Stimulated activated CD4-positive, alpha-beta T cell treated with anti-CD3 and anti-CD28 coated beads, Interleukin-15, amount 100 ng/mL, for 24 hours (primary cell): Measurements from ENCODE around the gene SNCG.
A peak's percentile ranks its signal among the peaks of the same experiment; 100 is the strongest.
"Not testable (repeated sequence)": the region's sequence is repeated elsewhere in the genome, so short reads cannot be mapped to it uniquely, and the experiment has no call there.

ENCODE experiments used
- DNase-seq: peaks from one replicate; pipeline ENCODE4 v3.0.0-alpha.2; 2020

SNCG gene

GRCh38 chr10:86945361-86946212, 12.8 kb upstream of the SNCG start:
- no peak for DNase-seq

GRCh38 chr10:86946213-86947155, 11.9 kb upstream of the SNCG start:
- no peak for DNase-seq

DNA sequence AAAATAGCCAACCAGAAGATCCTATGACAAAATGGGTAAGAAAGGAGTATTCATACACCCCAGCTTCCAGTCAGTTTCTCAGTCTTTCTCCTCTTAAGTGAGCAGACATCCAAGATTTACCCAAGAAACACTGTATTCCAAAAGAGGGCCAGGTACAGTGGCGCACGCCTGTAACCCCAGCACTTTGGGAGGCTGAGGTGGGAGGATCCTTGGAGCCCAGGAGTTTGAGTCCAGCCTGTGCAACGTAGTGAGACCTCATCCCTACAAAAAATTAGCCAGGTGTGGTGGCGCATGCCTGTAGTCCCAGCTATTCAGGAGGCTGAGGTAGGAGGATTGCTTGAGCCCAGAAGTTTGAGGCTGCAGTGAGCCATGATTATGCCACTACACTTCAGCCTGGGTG, 10.6 kb upstream of the SNCG start:
- DNase-seq, result not testable (repeated sequence)

- no peak for DNase-seq
Observed at GRCh38 chr10:86950349-86950748, 8.1 kb upstream of the SNCG start.

- no peak for DNase-seq
Observed at GRCh38 chr10:86951184-86951761, 7.1 kb upstream of the SNCG start.

GRCh38 chr10:86952106-86952505, 6.3 kb upstream of the SNCG start:
- no peak for DNase-seq

GRCh38 chr10:86952697-86953096, 5.7 kb upstream of the SNCG start:
- DNase-seq, result not testable (repeated sequence)

DNA sequence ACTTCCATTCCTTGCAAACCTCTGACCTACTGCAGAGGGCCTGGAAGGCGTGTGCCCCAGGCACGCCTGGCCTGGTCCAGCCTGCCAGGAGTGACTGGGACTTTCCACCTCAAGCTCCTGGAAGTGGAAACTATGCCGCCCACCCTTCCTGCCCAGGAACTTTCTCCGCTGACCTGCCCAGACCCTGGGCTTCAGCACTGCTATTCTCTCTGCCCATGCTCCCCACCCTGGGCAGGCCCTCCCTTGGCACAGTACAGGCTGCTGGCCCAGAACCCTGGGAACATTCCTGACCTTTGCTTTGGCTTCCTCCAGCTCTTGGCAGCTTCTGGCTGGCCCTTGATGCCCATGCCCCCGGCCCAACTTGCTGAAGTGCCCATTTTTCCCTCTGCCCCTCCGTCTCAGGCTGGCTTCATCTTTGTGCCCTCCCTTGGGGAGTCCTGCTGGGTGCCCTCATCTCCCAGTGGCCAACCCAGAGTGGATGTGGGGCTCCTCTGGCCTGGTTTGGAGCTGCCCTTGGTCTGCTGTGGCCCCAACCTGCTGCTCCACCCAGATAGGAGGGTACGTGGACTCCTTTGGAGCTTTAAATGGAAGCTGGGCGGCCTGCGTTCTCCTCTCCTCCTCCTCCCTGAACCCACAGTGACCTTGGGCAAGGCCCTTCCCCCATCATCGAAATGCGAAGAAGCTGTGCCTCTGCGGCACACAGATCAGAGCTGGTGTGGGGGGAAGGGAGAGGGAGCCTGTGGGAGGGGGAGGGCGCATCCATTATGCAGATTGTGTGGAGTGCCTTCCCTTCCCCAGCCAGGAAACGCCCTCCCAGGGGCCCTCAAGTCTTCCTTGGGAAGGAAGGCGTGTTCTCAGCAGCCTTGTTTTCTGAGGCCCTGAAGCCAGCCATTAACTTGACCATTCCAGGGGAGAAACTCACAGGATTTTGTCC, 4.4 kb upstream of the SNCG start:
- DNase-seq, result no peak

GRCh38 chr10:86954681-86955500, 3.5 kb upstream of the SNCG start:
- DNase-seq, result no peak

GRCh38 chr10:86955501-86956194, 2.8 kb upstream of the SNCG start:
- DNase-seq, result no peak

- DNase-seq, result no peak
Observed at GRCh38 chr10:86956195-86956847, 2.1 kb upstream of the SNCG start.

DNA sequence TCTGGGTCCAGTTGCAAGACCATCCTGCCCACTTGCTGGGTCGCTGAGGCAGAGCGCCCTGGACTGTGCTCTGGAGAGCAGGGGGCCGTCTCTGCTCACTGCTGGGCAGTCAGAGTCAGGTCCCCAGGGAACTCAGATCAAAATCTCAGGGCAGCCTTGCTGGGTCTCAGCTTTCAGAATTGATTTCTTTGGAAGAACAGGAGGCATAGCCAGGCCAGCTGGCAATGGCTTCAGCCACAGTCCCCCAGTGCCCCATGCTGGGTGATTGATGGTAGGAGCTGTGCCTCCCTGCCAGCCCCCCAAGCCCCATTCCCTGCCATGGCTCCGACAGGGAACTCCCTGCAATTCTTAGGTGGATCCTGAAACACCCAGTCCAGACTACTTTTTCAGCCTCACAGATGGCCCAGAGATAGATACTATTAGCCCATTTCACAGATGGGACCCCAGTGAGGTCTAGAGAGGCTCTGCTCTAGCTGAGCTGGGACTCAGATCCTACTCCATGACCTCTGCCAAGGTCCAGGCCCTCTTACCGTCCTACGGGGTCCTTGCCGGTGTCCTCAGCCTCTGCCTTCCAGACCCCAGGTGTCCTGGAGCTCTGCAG, 1.5 kb upstream of the SNCG start:
- DNase-seq, result no peak

DNA sequence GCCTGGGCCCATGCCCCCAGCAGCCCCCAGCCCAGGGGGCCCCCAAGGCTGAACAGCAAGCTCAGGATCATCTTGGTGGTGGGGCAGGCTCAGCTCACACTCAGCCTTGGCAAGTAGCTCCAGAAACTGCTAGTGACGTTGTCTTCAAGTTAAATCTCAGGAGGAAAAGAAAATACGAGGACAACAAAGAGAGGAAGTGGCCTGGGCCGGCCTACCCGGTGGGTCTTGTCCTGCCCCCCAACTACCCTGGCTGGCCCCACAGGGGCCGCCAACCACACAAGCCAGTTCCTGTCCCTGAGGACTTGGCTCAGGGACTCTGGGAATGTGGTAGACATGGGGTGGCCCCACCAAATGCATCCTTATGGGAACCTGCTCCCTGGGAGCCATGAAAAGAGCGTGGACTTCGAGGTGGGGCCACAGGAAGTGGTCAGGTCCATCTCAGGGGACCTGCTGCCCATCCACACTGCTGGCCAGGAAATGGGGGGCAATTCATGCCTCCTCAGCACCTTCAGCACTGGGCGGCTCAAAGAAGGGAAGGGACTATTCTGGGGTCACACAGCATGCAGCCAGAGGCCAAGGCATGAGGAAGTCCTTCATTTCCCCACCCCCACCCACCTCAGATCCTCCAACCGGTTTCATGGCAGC, 806 bp upstream of the SNCG start, which contains the start of gene MMRN2:
Gene MMRN2, minus strand, starts transcription at position 145 of the 645 bp plus-strand sequence. Its CDS starts 74 bp downstream, at position 71.
- DNase-seq, result no peak

DNA sequence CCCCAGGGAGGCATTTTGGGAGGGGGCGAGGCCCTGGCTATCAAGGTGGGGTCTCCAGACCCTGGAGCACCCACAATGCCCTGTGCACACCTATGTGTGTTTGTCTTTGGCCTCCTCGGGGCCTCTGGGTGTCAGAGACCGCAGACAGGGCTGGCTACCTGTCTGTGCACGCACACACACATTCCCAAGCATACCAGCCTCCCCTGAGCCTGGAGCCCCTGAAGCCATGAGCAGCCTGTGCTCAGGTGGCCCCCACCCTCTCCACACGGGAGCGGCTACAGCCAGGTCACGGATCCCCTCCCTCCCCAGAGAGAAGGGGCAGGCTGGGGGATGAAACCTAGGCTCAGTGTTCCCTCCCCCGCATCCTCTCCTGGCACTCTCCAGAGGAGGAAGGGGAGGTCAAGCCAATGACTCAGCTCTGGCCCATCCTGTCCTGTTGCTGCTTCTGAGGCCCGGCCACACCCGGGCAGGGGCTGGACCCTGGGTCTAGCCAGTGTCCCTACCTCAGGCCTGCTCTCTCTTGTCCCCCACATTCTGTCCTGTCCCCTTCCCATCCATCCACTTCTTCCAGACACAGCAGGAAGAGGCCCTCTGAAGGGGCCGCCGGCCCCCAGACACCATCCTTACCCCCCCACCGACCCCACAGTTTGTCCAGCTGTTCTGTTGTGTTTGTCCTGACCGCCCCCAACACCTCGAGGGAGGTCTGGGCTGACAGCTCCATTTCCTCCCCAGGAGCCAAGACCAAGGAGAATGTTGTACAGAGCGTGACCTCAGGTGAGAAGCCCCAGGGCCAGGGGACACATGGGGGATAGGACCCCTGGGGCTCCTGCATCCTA, 720 bp downstream of the SNCG start:
- DNase-seq, result no peak

GRCh38 chr10:86959737-86960002, 1.3 kb downstream of the SNCG start:
- no peak for DNase-seq

GRCh38 chr10:86960003-86960862, 1.8 kb downstream of the SNCG start:
- DNase-seq, result peak; percentile 57

GRCh38 chr10:86960863-86961434, 2.5 kb downstream of the SNCG start:
- no peak for DNase-seq
